WTC11 (cell line): ENCODE data around the gene PCSK4. TPM values are rescaled to one million over a fixed set of nuclear protein-coding genes. Genes with fewer than 3 reads are reported as not detected.

ENCODE experiments used
- ATAC-seq: fragments of 200-7000 bp; cut with Tn5 transposase; 2 replicates; pipeline ENCODE4 v1.10.0; 2021; ENCODE audit warnings: mild to moderate bottlenecking, moderate library complexity
- CTCF ChIA-PET: fragments of 300-600 bp; sonication (Branson Sonifier 250); formaldehyde crosslinking; loops from one replicate; lab custom pipeline; 2021; ENCODE audit warnings: antibody characterized with exemption; lab: Charles Lee
- POLR2A ChIA-PET: fragments of 350-600 bp; sonication (Branson Sonifier 250); formaldehyde crosslinking; loops from one replicate; lab custom pipeline; 2021; ENCODE audit warnings: antibody characterized with exemption; lab: Charles Lee
- DNase-seq: peaks from one replicate; pipeline ENCODE4 v3.0.0; 2021; ENCODE audit warnings: low spot score
- H3K27ac Mint-ChIP-seq: 2 replicates; pipeline ENCODE4 v1.8.0; 2021; ENCODE audit warnings: mixed read lengths
- H3K27me3 Mint-ChIP-seq: 2 replicates; pipeline ENCODE4 v1.8.0; 2021; ENCODE audit warnings: low read depth, mild to moderate bottlenecking, moderate library complexity, mixed read lengths
- H3K36me3 Mint-ChIP-seq: 2 replicates; pipeline ENCODE4 v1.8.0; 2021; ENCODE audit warnings: mixed read lengths
- H3K4me1 Mint-ChIP-seq: 2 replicates; pipeline ENCODE4 v1.8.0; 2022; ENCODE audit warnings: mixed read lengths
- H3K4me3 Mint-ChIP-seq: 2 replicates; pipeline ENCODE4 v1.8.0; 2021; ENCODE audit warnings: mild to moderate bottlenecking, moderate library complexity, mixed read lengths
- H3K9me3 Mint-ChIP-seq: 2 replicates; pipeline ENCODE4 v1.8.0; 2021; ENCODE audit warnings: mixed read lengths
- ELF4 ChIP-seq: sonication (generic); formaldehyde crosslinking; IDR thresholded peaks from 2 replicates; pipeline ENCODE4 v1.8.1; 2022; ENCODE audit warnings: low read depth, mild to moderate bottlenecking, moderate library complexity, missing genetic modification reagents
- FOXP1 ChIP-seq: sonication (generic); formaldehyde crosslinking; IDR thresholded peaks from 2 replicates; pipeline ENCODE4 v1.8.0; 2022; ENCODE audit warnings: missing genetic modification reagents, mild to moderate bottlenecking, moderate library complexity, borderline replicate concordance
- GABPB1 ChIP-seq: sonication (generic); formaldehyde crosslinking; IDR thresholded peaks from 2 replicates; pipeline ENCODE4 v1.8.1; 2023; ENCODE audit warnings: mild to moderate bottlenecking, missing genetic modification reagents
- GRHL2 ChIP-seq: fragments of 250-450 bp; sonication (Bioruptor Pico); IDR thresholded peaks from 2 replicates; pipeline ENCODE4 v1.8.0; 2022; ENCODE audit warnings: mild to moderate bottlenecking, moderate library complexity; ENCODE audit not compliant: insufficient replicate concordance, severe bottlenecking
- GTF2I ChIP-seq: fragments of 250-450 bp; sonication (Bioruptor Pico); conservative IDR thresholded peaks from 2 replicates; pipeline ENCODE4 v1.4.0; 2021; ENCODE audit warnings: mild to moderate bottlenecking
- IRF2 ChIP-seq: sonication (generic); formaldehyde crosslinking; IDR thresholded peaks from 2 replicates; pipeline ENCODE4 v1.8.0; 2022; ENCODE audit warnings: low read depth, missing genetic modification reagents, borderline replicate concordance
- JAZF1 ChIP-seq: fragments of 250-450 bp; sonication (Bioruptor Pico); IDR thresholded peaks from 2 replicates; pipeline ENCODE4 v1.9.0; 2021; ENCODE audit warnings: moderate library complexity, mild to moderate bottlenecking, inconsistent platforms
- KAT7 ChIP-seq: sonication (generic); formaldehyde crosslinking; IDR thresholded peaks from 2 replicates; pipeline ENCODE4 v1.8.1; 2023; ENCODE audit warnings: missing genetic modification reagents, mild to moderate bottlenecking, borderline replicate concordance
- NFATC4 ChIP-seq: fragments of 250-450 bp; sonication (Bioruptor Pico); IDR thresholded peaks from 2 replicates; pipeline ENCODE4 v1.9.0; 2021; ENCODE audit warnings: mild to moderate bottlenecking
- NFE2L1 ChIP-seq: sonication (generic); formaldehyde crosslinking; IDR thresholded peaks from 2 replicates; pipeline ENCODE4 v1.8.1; 2023; ENCODE audit warnings: missing genetic modification reagents
- NR1H2 ChIP-seq: sonication (generic); formaldehyde crosslinking; IDR thresholded peaks from 2 replicates; pipeline ENCODE4 v1.9.0; 2021; ENCODE audit warnings: mild to moderate bottlenecking, moderate library complexity, missing genetic modification reagents
- NR3C1 ChIP-seq: sonication (generic); formaldehyde crosslinking; conservative IDR thresholded peaks from 2 replicates; pipeline ENCODE4 v1.8.1; 2023; ENCODE audit warnings: low read depth, mild to moderate bottlenecking, missing genetic modification reagents
- OVOL2 ChIP-seq: fragments of 250-450 bp; sonication (Bioruptor Pico); IDR thresholded peaks from 2 replicates; pipeline ENCODE4 v1.9.0; 2021; ENCODE audit warnings: mild to moderate bottlenecking, borderline replicate concordance
- TP53 ChIP-seq: sonication (generic); formaldehyde crosslinking; IDR thresholded peaks from 2 replicates; pipeline ENCODE4 v1.8.1; 2023; ENCODE audit warnings: mild to moderate bottlenecking, missing genetic modification reagents
- ZNF121 ChIP-seq: sonication (generic); formaldehyde crosslinking; IDR thresholded peaks from 2 replicates; pipeline ENCODE4 v1.8.0; 2023; ENCODE audit warnings: missing genetic modification reagents
- ZNF423 ChIP-seq: fragments of 250-450 bp; sonication (Bioruptor Pico); IDR thresholded peaks from 2 replicates; pipeline ENCODE4 v2.1.2; 2022; ENCODE audit warnings: mild to moderate bottlenecking, moderate library complexity
- total RNA-seq: library from RNA; stranded (reverse); gene quantifications from 3 replicates; pipeline ENCODE4 v1.2.3, GENCODE V29; 2021
- TF ChIP-seq, protein P1 (sequence below): sonication (generic); formaldehyde crosslinking; IDR thresholded peaks from 2 replicates; pipeline ENCODE4 v1.8.1; 2022; ENCODE audit warnings: mild to moderate bottlenecking, moderate library complexity, missing genetic modification reagents
- TF ChIP-seq, protein P2 (sequence below): sonication (generic); formaldehyde crosslinking; IDR thresholded peaks from 2 replicates; pipeline ENCODE4 v1.8.1; 2023; ENCODE audit warnings: mild to moderate bottlenecking, missing genetic modification reagents, moderate library complexity
- TF ChIP-seq, protein P3 (sequence below): sonication (generic); formaldehyde crosslinking; IDR thresholded peaks from 2 replicates; pipeline ENCODE4 v1.8.1; 2022; ENCODE audit warnings: low read depth, mild to moderate bottlenecking, moderate library complexity, missing genetic modification reagents, borderline replicate concordance
- TF ChIP-seq, protein P4 (sequence below): sonication (generic); formaldehyde crosslinking; IDR thresholded peaks from 2 replicates; pipeline ENCODE4 v1.8.0; 2023; ENCODE audit warnings: mild to moderate bottlenecking, missing genetic modification reagents

Gene PCSK4
- total RNA-seq, 1 experiment from 2014 or later = 22.4 TPM

DNA sequence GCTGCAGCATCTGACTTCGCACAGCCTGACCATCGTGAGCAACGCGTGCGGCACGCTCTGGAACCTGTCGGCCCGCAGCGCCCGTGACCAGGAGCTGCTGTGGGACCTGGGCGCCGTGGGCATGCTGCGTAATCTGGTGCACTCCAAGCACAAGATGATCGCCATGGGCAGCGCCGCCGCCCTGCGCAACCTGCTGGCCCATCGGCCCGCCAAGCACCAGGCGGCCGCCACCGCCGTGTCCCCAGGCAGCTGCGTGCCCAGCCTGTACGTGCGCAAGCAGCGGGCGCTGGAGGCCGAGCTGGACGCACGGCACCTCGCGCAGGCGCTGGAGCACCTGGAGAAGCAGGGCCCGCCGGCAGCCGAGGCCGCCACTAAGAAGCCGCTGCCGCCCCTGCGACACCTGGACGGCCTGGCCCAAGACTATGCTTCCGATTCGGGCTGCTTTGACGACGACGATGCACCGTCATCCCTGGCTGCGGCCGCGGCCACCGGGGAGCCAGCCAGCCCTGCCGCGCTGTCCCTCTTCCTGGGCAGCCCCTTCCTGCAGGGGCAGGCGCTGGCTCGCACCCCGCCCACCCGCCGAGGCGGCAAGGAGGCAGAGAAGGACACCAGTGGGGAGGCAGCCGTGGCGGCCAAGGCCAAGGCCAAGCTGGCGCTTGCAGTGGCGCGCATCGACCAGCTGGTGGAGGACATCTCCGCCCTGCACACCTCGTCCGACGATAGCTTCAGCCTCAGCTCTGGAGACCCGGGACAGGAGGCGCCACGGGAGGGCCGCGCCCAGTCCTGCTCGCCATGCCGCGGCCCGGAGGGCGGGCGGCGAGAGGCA, 24.7 kb downstream of the PCSK4 start (continued):
- TF ChIP-seq, protein P1, sequence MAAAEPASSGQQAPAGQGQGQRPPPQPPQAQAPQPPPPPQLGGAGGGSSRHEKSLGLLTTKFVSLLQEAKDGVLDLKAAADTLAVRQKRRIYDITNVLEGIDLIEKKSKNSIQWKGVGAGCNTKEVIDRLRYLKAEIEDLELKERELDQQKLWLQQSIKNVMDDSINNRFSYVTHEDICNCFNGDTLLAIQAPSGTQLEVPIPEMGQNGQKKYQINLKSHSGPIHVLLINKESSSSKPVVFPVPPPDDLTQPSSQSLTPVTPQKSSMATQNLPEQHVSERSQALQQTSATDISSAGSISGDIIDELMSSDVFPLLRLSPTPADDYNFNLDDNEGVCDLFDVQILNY = 0 out of 2 replicates have a peak, but pooled peaks have one; percentile 21
- TF ChIP-seq, protein P2, sequence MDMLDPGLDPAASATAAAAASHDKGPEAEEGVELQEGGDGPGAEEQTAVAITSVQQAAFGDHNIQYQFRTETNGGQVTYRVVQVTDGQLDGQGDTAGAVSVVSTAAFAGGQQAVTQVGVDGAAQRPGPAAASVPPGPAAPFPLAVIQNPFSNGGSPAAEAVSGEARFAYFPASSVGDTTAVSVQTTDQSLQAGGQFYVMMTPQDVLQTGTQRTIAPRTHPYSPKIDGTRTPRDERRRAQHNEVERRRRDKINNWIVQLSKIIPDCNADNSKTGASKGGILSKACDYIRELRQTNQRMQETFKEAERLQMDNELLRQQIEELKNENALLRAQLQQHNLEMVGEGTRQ = 0 out of 2 replicates have a peak, but pooled peaks have one; percentile 22
- TF ChIP-seq FOXP1 (CRISPR knock-in tag) = no peak
- TF ChIP-seq NR3C1 (CRISPR knock-in tag) = peak; percentile 80; the same call in 1 of the 2 replicates
- TF ChIP-seq ZNF423 (CRISPR knock-in tag) = peak; percentile 28; the same call in 1 of the 2 replicates
- TF ChIP-seq, all 79 proteins: peak for 11

DNA sequence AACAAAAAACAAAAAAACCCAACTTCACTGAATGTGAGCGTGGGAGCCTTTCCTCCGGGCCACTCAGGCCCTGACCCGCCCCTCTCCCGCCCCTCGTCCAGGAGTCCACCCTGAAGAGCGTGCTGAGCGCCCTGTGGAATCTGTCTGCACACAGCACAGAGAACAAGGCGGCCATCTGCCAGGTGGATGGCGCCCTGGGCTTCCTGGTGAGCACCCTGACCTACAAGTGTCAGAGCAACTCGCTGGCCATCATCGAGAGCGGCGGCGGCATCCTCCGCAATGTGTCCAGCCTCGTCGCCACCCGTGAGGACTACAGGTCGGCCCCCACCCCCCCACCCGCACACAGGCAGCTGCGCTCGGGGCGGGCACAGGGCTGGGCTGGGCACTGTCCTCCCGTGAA, 28.3 kb downstream of the PCSK4 start:
- Mint-ChIP-seq H3K27ac (no peak overlapping the region), H3K27me3 (peaks cover 55% of the 10 kb centered on the region), H3K4me1 (peaks cover 3% of the 10 kb centered on the region; the same call in 1 of the 2 replicates), H3K9me3 (no peaks in the 10 kb centered on the region), H3K36me3 (no peaks in the 10 kb centered on the region), H3K4me3 (no peak overlapping the region)
- no peak for ATAC-seq
- ChIA-PET POLR2A (no interaction called here), CTCF (no interaction called here)
- no peak for TF ChIP-seq GABPB1 (CRISPR knock-in tag)
- TF ChIP-seq, protein P3, sequence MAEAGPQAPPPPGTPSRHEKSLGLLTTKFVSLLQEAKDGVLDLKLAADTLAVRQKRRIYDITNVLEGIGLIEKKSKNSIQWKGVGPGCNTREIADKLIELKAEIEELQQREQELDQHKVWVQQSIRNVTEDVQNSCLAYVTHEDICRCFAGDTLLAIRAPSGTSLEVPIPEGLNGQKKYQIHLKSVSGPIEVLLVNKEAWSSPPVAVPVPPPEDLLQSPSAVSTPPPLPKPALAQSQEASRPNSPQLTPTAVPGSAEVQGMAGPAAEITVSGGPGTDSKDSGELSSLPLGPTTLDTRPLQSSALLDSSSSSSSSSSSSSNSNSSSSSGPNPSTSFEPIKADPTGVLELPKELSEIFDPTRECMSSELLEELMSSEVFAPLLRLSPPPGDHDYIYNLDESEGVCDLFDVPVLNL (CRISPR knock-in tag) = no peak
- TF ChIP-seq, protein P1 = no peak
- TF ChIP-seq IRF2 (CRISPR knock-in tag) = no peak
- no peak for TF ChIP-seq NR1H2 (CRISPR knock-in tag)
- TF ChIP-seq NFATC4 (CRISPR knock-in tag) = no peak
- no peak for TF ChIP-seq TP53 (CRISPR knock-in tag)
- no peak for TF ChIP-seq JAZF1 (CRISPR knock-in tag)
- no peak for TF ChIP-seq ZNF121
- no peak for TF ChIP-seq GTF2I (CRISPR knock-in tag)
- TF ChIP-seq OVOL2 (CRISPR knock-in tag) = no peak
- no peak for TF ChIP-seq GRHL2
- TF ChIP-seq NR3C1 (CRISPR knock-in tag) = no peak
- no peak for TF ChIP-seq KAT7 (CRISPR knock-in tag)
- TF ChIP-seq, all 79 proteins: peak for 0
- DNase-seq = peak; percentile 8

DNA sequence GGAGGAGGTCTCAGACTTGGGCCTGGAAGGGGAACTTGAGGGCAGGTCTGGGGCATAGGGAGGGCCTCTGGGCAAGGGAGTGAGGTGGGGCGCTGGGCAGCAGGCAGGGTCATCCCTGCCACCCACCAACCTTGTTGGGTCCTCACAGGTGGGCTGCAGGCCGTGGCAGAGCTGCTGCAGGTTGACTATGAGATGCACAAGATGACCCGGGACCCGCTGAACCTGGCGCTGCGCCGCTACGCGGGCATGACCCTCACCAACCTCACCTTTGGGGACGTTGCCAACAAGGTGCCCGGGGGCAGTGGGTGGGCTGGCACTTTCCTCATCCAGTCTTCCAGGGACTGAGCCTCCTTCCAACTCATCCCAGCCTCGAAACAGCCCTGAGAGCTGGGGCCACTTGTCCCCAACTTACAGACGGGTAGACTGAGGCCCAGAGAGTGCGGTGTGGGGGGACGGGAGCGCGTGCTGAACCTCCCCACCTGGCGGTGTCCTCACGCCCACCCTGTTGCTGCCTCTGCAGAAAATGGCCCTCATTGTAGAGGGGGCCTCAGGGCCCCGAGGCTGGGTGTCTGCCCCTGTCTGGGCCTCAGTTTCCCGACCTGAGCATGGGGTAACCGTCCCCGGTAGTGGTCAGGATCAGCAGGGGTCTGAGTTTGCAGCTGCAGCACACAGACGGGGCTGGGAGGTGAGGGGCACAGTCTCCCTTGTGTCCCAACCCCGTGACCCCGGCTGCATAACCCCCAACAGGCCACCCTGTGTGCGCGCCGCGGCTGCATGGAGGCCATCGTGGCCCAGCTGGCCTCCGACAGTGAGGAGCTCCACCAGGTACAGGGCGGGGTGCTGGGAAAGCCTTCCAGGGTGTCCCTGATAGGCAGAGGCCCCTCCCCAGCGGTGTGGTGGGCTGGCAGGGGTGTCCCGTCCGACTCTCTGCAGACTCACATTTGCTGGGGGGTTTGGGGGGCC, 29.8 kb downstream of the PCSK4 start:
- Mint-ChIP-seq H3K27me3 (peaks cover 45% of the 10 kb centered on the region), H3K4me1 (peaks cover 3% of the 10 kb centered on the region; the same call in 1 of the 2 replicates), H3K36me3 (no peaks in the 10 kb centered on the region), H3K4me3 (no peak overlapping the region), H3K27ac (no peak overlapping the region), H3K9me3 (no peaks in the 10 kb centered on the region)
- no peak for ATAC-seq
- DNase-seq = peak; percentile 7
- ChIA-PET POLR2A (no interaction called here), CTCF (no interaction called here)
- TF ChIP-seq NR1H2 (CRISPR knock-in tag) (no peak), ELF4 (CRISPR knock-in tag) (no peak), NFE2L1 (CRISPR knock-in tag) (no peak)
- TF ChIP-seq, protein P4, sequence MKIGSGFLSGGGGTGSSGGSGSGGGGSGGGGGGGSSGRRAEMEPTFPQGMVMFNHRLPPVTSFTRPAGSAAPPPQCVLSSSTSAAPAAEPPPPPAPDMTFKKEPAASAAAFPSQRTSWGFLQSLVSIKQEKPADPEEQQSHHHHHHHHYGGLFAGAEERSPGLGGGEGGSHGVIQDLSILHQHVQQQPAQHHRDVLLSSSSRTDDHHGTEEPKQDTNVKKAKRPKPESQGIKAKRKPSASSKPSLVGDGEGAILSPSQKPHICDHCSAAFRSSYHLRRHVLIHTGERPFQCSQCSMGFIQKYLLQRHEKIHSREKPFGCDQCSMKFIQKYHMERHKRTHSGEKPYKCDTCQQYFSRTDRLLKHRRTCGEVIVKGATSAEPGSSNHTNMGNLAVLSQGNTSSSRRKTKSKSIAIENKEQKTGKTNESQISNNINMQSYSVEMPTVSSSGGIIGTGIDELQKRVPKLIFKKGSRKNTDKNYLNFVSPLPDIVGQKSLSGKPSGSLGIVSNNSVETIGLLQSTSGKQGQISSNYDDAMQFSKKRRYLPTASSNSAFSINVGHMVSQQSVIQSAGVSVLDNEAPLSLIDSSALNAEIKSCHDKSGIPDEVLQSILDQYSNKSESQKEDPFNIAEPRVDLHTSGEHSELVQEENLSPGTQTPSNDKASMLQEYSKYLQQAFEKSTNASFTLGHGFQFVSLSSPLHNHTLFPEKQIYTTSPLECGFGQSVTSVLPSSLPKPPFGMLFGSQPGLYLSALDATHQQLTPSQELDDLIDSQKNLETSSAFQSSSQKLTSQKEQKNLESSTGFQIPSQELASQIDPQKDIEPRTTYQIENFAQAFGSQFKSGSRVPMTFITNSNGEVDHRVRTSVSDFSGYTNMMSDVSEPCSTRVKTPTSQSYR (CRISPR knock-in tag) = no peak
